ENCODE data around the gene MLH3. TPM values are rescaled to one million over a fixed set of nuclear protein-coding genes. Genes with fewer than 3 reads are reported as not detected.
A peak's percentile ranks its signal among the peaks of the same experiment; 100 is the strongest.
"Not testable (repeated sequence)": the region's sequence is repeated elsewhere in the genome, so short reads cannot be mapped to it uniquely, and the experiment has no call there.

Gene MLH3
- total RNA-seq, 1 donor from 2014 or later: 12.9 TPM

DNA sequence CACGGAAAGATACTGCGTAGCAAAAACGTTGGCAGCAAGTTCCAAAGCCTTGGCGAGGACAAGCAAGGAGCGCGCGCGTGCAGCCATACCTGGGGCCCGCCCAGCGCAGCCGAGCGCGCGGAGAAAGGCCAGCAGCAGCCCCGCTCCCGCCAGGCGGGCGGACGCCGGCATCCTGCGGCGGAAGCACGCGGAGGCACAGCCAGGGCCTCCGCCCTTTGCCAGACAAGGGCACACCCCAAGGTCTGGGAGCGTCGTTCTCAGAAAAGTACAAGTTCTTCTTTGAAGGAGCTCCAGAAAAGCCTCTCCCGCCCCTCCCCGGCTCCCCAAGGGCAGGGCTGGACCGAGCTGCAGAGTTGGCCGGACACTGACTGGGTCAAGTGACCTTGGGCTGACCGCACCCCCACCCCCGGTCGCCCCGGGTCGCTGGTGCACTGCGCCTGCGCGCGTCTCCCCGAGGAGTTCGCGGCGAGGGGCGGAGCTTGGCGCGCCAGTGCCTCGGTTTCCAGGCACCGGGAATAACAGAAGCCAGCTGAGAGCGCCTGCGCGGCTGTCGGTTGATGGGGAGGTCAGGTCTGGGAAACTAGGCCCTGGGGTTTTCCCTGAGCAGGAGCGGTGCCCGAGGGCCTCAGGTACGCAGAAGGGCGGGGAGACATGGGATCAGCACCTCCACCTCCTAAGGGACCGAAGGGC, 18.0 kb upstream of the MLH3 start, which contains the start of gene ZC2HC1C:
Gene ZC2HC1C, plus strand, starts transcription at position 521 of the 690 bp plus-strand sequence. CDS start 933 bp downstream, outside the sequence.
- no peaks in the 10 kb centered on the region for H3K27me3 Mint-ChIP-seq (ENCODE audit: low read depth, unreplicated experiment)
- peak; percentile 58 for DNase-seq (ENCODE audit: low read depth)
- no peaks in the 10 kb centered on the region for H3K27me3 ChIP-seq (ENCODE audit: insufficient read depth, low read length)

DNA sequence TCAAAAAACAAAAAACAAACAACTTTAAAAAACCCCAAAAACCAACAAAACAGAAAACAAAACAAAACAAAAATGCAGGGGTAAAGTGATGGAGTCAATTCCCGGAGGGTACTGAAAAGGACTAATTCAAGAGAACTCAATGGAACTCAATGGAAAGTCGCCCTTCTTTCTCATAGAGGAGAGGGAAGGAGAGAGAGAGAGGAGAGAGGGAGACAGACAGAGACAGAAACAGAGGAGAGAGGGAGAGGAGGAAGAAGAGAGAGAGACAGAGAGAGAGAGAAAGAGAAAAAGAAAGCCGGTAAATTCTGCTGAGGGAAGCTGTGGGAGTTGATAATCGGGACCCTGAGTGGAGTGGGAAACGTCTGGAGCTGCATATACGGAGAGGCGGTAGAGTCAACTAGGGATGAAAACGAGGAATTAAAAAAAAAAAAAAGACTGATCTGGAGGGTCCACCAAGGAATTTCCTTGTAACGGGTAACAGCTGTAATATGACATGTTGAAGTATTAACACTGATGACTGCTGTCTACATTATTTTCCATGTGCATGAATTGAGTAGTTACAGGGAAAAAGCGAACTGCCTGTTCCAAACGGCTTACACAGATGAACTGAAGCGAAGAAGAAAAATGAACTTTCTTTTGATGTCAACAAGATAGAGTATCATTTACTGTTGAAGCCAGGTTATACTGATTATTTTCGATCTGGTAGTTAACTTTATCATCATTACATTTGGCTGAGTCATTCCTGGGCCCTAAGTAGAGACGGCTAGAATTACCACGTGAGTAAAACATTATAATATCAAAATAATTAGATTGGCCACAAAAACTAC, 17.2 kb upstream of the MLH3 start:
- Histone ChIP-seq H3K27ac (ENCODE audit: low read depth, low read length) (peak overlapping the region; percentile 66), H3K4me3 (ENCODE audit: insufficient read depth, low read depth, low read length) (peak overlapping the region; percentile 64), H3K4me1 (ENCODE audit: insufficient read depth, low read length) (peaks cover 10% of the 10 kb centered on the region), H3K9me3 (ENCODE audit: insufficient read depth, low read depth, low read length) (no peaks in the 10 kb centered on the region), H3K4me2 (ENCODE audit: low read length) (peak overlapping the region; percentile 88), H3K79me2 (ENCODE audit: insufficient read depth, low read length) (peaks cover under 1% of the 10 kb centered on the region), H3K9ac (ENCODE audit: low read length) (peak overlapping the region; percentile 81), H3K36me3 (ENCODE audit: insufficient read depth, low read length) (no peaks in the 10 kb centered on the region), H3K27me3 (ENCODE audit: insufficient read depth, low read length) (no peaks in the 10 kb centered on the region), H2AFZ (ENCODE audit: low read depth, low read length) (peak overlapping the region; percentile 83), H4K20me1 (ENCODE audit: insufficient read depth, low read length) (no peaks in the 10 kb centered on the region)
- no peaks in the 10 kb centered on the region for H3K27me3 Mint-ChIP-seq (ENCODE audit: low read depth, unreplicated experiment)
- H3K36me3 Mint-ChIP-seq (ENCODE audit: low read depth, unreplicated experiment): no peaks in the 10 kb centered on the region
- H3K4me1 Mint-ChIP-seq (ENCODE audit: low read depth, unreplicated experiment): no peaks in the 10 kb centered on the region
- H3K4me3 Mint-ChIP-seq (ENCODE audit: unreplicated experiment): no peak overlapping the region
- peak; percentile 74 for DNase-seq (ENCODE audit: low read depth)
- H3K27ac Mint-ChIP-seq (ENCODE audit: unreplicated experiment): no peak overlapping the region
- H3K9me3 Mint-ChIP-seq (ENCODE audit: unreplicated experiment): no peaks in the 10 kb centered on the region
- TF ChIP-seq, protein P1, sequence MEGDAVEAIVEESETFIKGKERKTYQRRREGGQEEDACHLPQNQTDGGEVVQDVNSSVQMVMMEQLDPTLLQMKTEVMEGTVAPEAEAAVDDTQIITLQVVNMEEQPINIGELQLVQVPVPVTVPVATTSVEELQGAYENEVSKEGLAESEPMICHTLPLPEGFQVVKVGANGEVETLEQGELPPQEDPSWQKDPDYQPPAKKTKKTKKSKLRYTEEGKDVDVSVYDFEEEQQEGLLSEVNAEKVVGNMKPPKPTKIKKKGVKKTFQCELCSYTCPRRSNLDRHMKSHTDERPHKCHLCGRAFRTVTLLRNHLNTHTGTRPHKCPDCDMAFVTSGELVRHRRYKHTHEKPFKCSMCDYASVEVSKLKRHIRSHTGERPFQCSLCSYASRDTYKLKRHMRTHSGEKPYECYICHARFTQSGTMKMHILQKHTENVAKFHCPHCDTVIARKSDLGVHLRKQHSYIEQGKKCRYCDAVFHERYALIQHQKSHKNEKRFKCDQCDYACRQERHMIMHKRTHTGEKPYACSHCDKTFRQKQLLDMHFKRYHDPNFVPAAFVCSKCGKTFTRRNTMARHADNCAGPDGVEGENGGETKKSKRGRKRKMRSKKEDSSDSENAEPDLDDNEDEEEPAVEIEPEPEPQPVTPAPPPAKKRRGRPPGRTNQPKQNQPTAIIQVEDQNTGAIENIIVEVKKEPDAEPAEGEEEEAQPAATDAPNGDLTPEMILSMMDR (IDR thresholded peaks at IDR 0.05; ENCODE audit: insufficient read depth, low read depth, low read length): no peak
- TF ChIP-seq EZH2 (IDR thresholded peaks at IDR 0.05; ENCODE audit: insufficient read depth, low read length): no peak
- FAIRE-seq: no peak

More for the DNA sequence above, 18.0 kb upstream of the MLH3 start, which contains the start of gene ZC2HC1C:
- H3K4me1 ChIP-seq (ENCODE audit: insufficient read depth, low read length): peaks cover 10% of the 10 kb centered on the region
- H3K36me3 ChIP-seq (ENCODE audit: insufficient read depth, low read length): no peaks in the 10 kb centered on the region
- Mint-ChIP-seq H3K9me3 (ENCODE audit: unreplicated experiment) (no peaks in the 10 kb centered on the region), H3K4me1 (ENCODE audit: low read depth, unreplicated experiment) (no peaks in the 10 kb centered on the region), H3K27ac (ENCODE audit: unreplicated experiment) (peak within 1 kb of the TSS; percentile 91), H3K4me3 (ENCODE audit: unreplicated experiment) (no peak within 1 kb of the TSS), H3K36me3 (ENCODE audit: low read depth, unreplicated experiment) (no peaks in the 10 kb centered on the region)
- no peak for FAIRE-seq
- no peaks in the 10 kb centered on the region for H4K20me1 ChIP-seq (ENCODE audit: insufficient read depth, low read length)
- peak within 1 kb of the TSS; percentile 81 for H3K9ac ChIP-seq (ENCODE audit: low read length)
- H3K4me2 ChIP-seq (ENCODE audit: low read length): peak within 1 kb of the TSS; percentile 88
- H3K79me2 ChIP-seq (ENCODE audit: insufficient read depth, low read length): no peaks in the 10 kb centered on the region
- H2AFZ ChIP-seq (ENCODE audit: low read depth, low read length): peak within 1 kb of the TSS; percentile 83
- TF ChIP-seq, protein P1 (IDR thresholded peaks at IDR 0.05; ENCODE audit: insufficient read depth, low read depth, low read length): no peak
- no peak for TF ChIP-seq EZH2 (IDR thresholded peaks at IDR 0.05; ENCODE audit: insufficient read depth, low read length)
- peak within 1 kb of the TSS; percentile 66 for H3K27ac ChIP-seq (ENCODE audit: low read depth, low read length)
- H3K4me3 ChIP-seq (ENCODE audit: insufficient read depth, low read depth, low read length): peak within 1 kb of the TSS; percentile 64
- no peaks in the 10 kb centered on the region for H3K9me3 ChIP-seq (ENCODE audit: insufficient read depth, low read depth, low read length)

DNA sequence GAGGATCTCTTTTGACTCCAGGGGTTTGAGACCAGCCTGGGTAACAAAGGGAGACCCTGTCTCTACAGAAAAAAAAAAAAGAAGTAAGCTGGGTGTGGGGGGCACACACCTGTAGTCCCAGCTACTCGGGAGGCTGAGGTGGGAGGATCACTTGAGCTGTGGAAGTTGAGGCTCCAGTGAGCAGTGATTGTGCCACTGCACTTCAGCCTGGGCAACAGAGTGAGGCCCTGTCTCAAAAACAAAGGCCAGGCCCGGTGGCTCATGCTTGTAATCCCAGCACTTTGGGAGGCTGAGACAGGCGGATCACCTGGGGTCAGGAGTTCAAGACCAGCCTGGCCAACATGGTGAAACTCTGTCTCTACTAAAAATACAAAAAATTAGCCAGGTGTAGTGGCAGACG, 16.5 kb upstream of the MLH3 start:
- peaks cover 16% of the 10 kb centered on the region for H3K4me1 ChIP-seq (ENCODE audit: insufficient read depth, low read length)
- H3K4me3 Mint-ChIP-seq (ENCODE audit: unreplicated experiment); H3K27me3 Mint-ChIP-seq (ENCODE audit: low read depth, unreplicated experiment); H3K4me1 Mint-ChIP-seq (ENCODE audit: low read depth, unreplicated experiment); H3K36me3 ChIP-seq (ENCODE audit: insufficient read depth, low read length); H3K9ac ChIP-seq (ENCODE audit: low read length); H3K4me3 ChIP-seq (ENCODE audit: insufficient read depth, low read depth, low read length); H3K27ac ChIP-seq (ENCODE audit: low read depth, low read length); FAIRE-seq; H4K20me1 ChIP-seq (ENCODE audit: insufficient read depth, low read length); H3K27me3 ChIP-seq (ENCODE audit: insufficient read depth, low read length); H3K36me3 Mint-ChIP-seq (ENCODE audit: low read depth, unreplicated experiment); H2AFZ ChIP-seq (ENCODE audit: low read depth, low read length); H3K9me3 Mint-ChIP-seq (ENCODE audit: unreplicated experiment); DNase-seq (ENCODE audit: low read depth); H3K9me3 ChIP-seq (ENCODE audit: insufficient read depth, low read depth, low read length); H3K4me2 ChIP-seq (ENCODE audit: low read length); H3K79me2 ChIP-seq (ENCODE audit: insufficient read depth, low read length); H3K27ac Mint-ChIP-seq (ENCODE audit: unreplicated experiment): not testable (repeated sequence)

Data from astrocyte (in vitro differentiated cells and primary cell).